GM12872 (cell line): ENCODE results near the gene CHCHD2.

Experiments
- CTCF ChIP-seq: IDR thresholded peaks from 3 replicates; pipeline ENCODE4 v1.5.1; 2011; ENCODE audit warnings: low read depth, mild to moderate bottlenecking, low read length, moderate library complexity; ENCODE audit not compliant: insufficient read depth

CHCHD2 gene

GRCh38 chr7:56074371-56074791 is 31.9 kb downstream of the CHCHD2 start:
- peak; percentile 86 for TF ChIP-seq CTCF

GRCh38 chr7:56063882-56064625 is 42.2 kb downstream of the CHCHD2 start, which contains the start of gene SUMF2:
Gene SUMF2 (plus strand): TSS chr7:56064286. CDS start chr7:56064312, 26 bp downstream.
- 0 out of 3 replicates have a peak, but pooled peaks have one; percentile 18 for TF ChIP-seq CTCF

- no peak for TF ChIP-seq CTCF
Measured at GRCh38 chr7:56063500-56063881, 42.8 kb downstream of the CHCHD2 start.

GRCh38 chr7:56062382-56062781 is 43.9 kb downstream of the CHCHD2 start:
- no peak for TF ChIP-seq CTCF

- no peak for TF ChIP-seq CTCF
Measured at GRCh38 chr7:56053993-56054392, 52.3 kb downstream of the CHCHD2 start.

GRCh38 chr7:56053379-56053778 is 52.9 kb downstream of the CHCHD2 start:
- no peak for TF ChIP-seq CTCF
